CD4-positive, CD25-positive, alpha-beta regulatory T cell (primary cell): ENCODE results near the gene GIT2. TPM values are rescaled to one million over a fixed set of nuclear protein-coding genes. Genes with fewer than 3 reads are reported as not detected.

Source experiments
- ATAC-seq, 2 donors: fragments of 150-1000 bp; cut with Tn5 transposase; one replicate each; pipeline ENCODE4 v1.10.0; 2021; ENCODE audit warnings: low read depth in 2 of 2, moderate number of reproducible peaks in 2 of 2, moderate library complexity in 1 of 2
- DNase-seq, 3 donors: peaks; one replicate each; pipeline versions ENCODE4 v3.0.0 to v3.0.0-alpha.2; 2012 to 2022; ENCODE audit warnings: mixed read lengths in 1 of 3
- H3K27ac ChIP-seq: one replicate; pipeline ENCODE4 v1.7.0; 2013; ENCODE audit warnings: mild to moderate bottlenecking, low read length; ENCODE audit not compliant: insufficient read depth, poor library complexity, severe bottlenecking
- H3K27me3 ChIP-seq: one replicate; pipeline ENCODE4 v1.7.0; 2013; ENCODE audit warnings: low read length; ENCODE audit not compliant: control insufficient read depth, insufficient read depth
- H3K36me3 ChIP-seq: one replicate; pipeline ENCODE4 v1.7.0; 2013; ENCODE audit warnings: mild to moderate bottlenecking, low read length, moderate library complexity; ENCODE audit not compliant: control insufficient read depth, insufficient read depth
- H3K4me1 ChIP-seq: 2 replicates; pipeline ENCODE4 v1.7.0; 2013; ENCODE audit warnings: mild to moderate bottlenecking, low read length; ENCODE audit not compliant: insufficient read depth, control insufficient read depth, poor library complexity, severe bottlenecking
- H3K4me3 ChIP-seq: one replicate; pipeline ENCODE4 v1.7.0; 2013; ENCODE audit warnings: low read depth, mild to moderate bottlenecking, low read length, moderate library complexity
- H3K9me3 ChIP-seq, 2 experiments: 1 replicate in 1 of 2; 2 replicates in 1 of 2; pipeline ENCODE4 v1.7.0; 2013; ENCODE audit warnings: low read length in 2 of 2, mild to moderate bottlenecking in 1 of 2, moderate library complexity in 1 of 2; ENCODE audit not compliant: control insufficient read depth in 2 of 2
- H3K27ac Mint-ChIP-seq, 3 donors: one replicate each; pipeline ENCODE4 v1.8.0; 2020 to 2022; ENCODE audit warnings: mild to moderate bottlenecking in 3 of 3, mixed read lengths in 3 of 3, moderate library complexity in 2 of 3
- H3K27me3 Mint-ChIP-seq: one replicate; pipeline ENCODE4 v1.8.0; 2022; ENCODE audit warnings: mild to moderate bottlenecking, mixed read lengths
- H3K36me3 Mint-ChIP-seq: one replicate; pipeline ENCODE4 v1.8.0; 2020; ENCODE audit warnings: mixed read lengths
- H3K4me1 Mint-ChIP-seq, 4 donors: one replicate each; pipeline ENCODE4 v1.8.0; 2020 to 2022; ENCODE audit warnings: mixed read lengths in 4 of 4, mild to moderate bottlenecking in 1 of 4
- H3K4me3 Mint-ChIP-seq, 4 donors: one replicate each; pipeline ENCODE4 v1.8.0; 2020 to 2022; ENCODE audit warnings: mild to moderate bottlenecking in 4 of 4, mixed read lengths in 4 of 4, moderate library complexity in 3 of 4
- H3K9me3 Mint-ChIP-seq, 7 donors: one replicate each; pipeline ENCODE4 v1.8.0; 2020 to 2022; ENCODE audit warnings: mixed read lengths in 7 of 7, mild to moderate bottlenecking in 3 of 7, moderate library complexity in 2 of 7
- polyA plus RNA-seq, 4 donors: library from polyadenylated mRNA; unstranded; fragments of 300-500 nt; fragmentation: Illumina TruSeq; gene quantifications; one replicate each; pipeline ENCODE4 v1.2.3, GENCODE V29; 2021
- total RNA-seq: library from RNA; stranded (reverse); gene quantifications from one replicate; pipeline ENCODE4 v1.2.3, GENCODE V29; 2022

Gene GIT2
- total and polyA plus RNA-seq, 5 donors from 2014 or later, result 79.0 to 95.3 (median 81.7) TPM

DNA sequence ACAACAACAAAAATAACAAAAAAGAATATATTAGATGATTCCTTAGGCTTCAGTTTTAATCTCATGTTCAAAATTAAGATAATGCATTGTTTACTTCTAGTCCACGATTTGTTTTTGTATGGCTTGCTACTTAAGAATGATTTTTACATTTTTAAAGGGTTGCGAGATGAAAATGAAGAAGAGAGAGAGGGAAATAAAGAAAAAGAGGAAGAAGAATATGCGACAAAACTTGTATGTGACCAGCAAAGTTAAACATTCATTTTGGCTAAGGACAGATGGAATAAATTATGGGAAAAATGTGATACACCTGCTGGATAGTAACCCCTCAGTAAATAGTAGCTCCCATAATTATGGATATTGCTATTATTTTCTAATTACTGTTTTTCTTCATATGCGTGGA, 1.2 kb upstream of the GIT2 start:
- ATAC-seq (no peak), DNase-seq (no peak)
- Histone ChIP-seq H3K9me3 (no peaks in the 10 kb centered on the region), H3K27me3 (no peaks in the 10 kb centered on the region), H3K36me3 (no peaks in the 10 kb centered on the region), H3K4me1 (peaks cover 59% of the 10 kb centered on the region), H3K4me3 (no peak overlapping the region), H3K27ac (no peak overlapping the region)
- peak overlapping the region; percentile 90 to 99 (median 94) for H3K4me3 Mint-ChIP-seq
- peaks cover 27 to 82% (median 55%) of the 10 kb centered on the region in 4 donors for H3K4me1 Mint-ChIP-seq
- no peaks in the 10 kb centered on the region for H3K36me3 Mint-ChIP-seq
- no peaks in the 10 kb centered on the region for H3K27me3 Mint-ChIP-seq
- no peaks in the 10 kb centered on the region for H3K9me3 Mint-ChIP-seq
- peak overlapping the region; percentile 2 to 97 (median 76) for H3K27ac Mint-ChIP-seq

- Mint-ChIP-seq H3K36me3 (peaks cover 3% of the 10 kb centered on the region), H3K9me3 (no peaks in the 10 kb centered on the region), H3K4me1 (peaks cover 28 to 80% (median 52%) of the 10 kb centered on the region in 4 donors), H3K27ac (peak overlapping the region; percentile 89 to 96 (median 93)), H3K27me3 (no peaks in the 10 kb centered on the region), H3K4me3 (peak overlapping the region; percentile 84 to 97 (median 92))
- Histone ChIP-seq H3K4me1 (peaks cover 55% of the 10 kb centered on the region), H3K27me3 (no peaks in the 10 kb centered on the region), H3K27ac (peak overlapping the region; percentile 88), H3K9me3 (no peaks in the 10 kb centered on the region), H3K4me3 (peak overlapping the region; percentile 94), H3K36me3 (peaks cover 5% of the 10 kb centered on the region)
- DNase-seq, result no peak
- ATAC-seq, result no peak
These were observed 300 bp upstream of the GIT2 start for GRCh38 chr12:109996483-109996853.

DNA sequence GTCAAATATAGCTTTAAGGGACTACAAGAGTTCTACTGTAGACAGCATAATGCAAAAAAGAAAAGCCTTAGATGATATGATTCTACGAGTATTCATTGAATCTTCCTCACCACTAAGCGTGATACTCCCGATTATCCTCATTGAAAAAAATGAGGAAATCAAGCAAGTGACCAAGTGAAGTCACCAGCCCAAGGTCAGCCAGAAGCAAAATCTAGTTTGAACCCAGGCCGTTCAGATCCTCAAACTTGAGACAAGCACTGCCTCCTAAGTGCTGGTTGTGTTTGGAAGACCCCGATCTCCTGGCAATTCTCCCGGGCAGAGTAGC, 845 bp downstream of the GIT2 start:
- no peak for DNase-seq
- H3K9me3 Mint-ChIP-seq, result no peaks in the 10 kb centered on the region
- peak overlapping the region; percentile 93 to 98 (median 98) for H3K4me3 Mint-ChIP-seq
- Histone ChIP-seq H3K27ac (peak overlapping the region; percentile 88), H3K4me1 (peaks cover 46% of the 10 kb centered on the region), H3K4me3 (peak overlapping the region; percentile 99), H3K9me3 (no peaks in the 10 kb centered on the region), H3K36me3 (peaks cover 15% of the 10 kb centered on the region), H3K27me3 (no peaks in the 10 kb centered on the region)
- H3K4me1 Mint-ChIP-seq, result peaks cover 27 to 79% (median 51%) of the 10 kb centered on the region in 4 donors
- H3K27ac Mint-ChIP-seq, result peak overlapping the region; percentile 96 to 97 (median 96)
- H3K36me3 Mint-ChIP-seq, result peaks cover 11% of the 10 kb centered on the region
- no peak for ATAC-seq
- no peaks in the 10 kb centered on the region for H3K27me3 Mint-ChIP-seq

DNA sequence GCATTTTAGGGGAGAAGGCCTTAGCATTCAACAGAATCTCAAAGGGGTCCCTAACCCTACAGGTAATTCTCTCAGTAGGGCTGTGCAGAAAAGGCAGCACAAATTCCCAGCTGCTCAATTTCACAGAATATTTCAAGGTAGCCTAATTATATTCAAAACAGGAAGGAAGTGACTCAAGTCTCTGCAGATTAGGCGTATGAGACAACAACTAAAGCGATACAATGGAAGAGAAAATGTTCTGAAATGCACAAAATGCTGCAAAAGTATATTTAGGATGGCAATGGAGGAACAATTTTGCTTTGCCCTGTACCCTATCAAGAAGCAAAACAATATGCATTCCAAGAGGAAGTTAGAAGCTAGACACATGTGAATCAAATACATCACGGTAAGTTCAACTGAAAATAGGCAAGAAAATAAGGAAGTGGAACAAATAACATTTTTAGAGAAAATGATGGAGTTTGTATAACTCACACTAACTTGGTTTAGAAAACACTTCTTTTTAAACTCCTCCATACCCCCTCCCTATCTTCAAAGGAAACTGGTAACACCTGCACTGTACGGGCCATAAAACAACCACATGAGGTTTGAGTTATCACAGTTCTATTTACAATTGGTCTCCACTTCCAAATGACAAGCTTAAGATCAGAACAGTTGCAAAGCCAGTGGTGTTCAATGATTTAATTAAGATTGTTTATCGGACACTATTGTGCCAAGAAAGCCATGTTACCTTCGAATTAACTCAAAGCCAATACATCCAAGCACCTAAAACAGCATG, 1.6 kb downstream of the GIT2 start:
- DNase-seq, result peak in 1 of 3 donors; percentile 57
- Mint-ChIP-seq H3K4me3 (peak overlapping the region; percentile 93 to 98 (median 98)), H3K36me3 (peaks cover 15% of the 10 kb centered on the region), H3K4me1 (peaks cover 27 to 79% (median 51%) of the 10 kb centered on the region in 4 donors), H3K9me3 (no peaks in the 10 kb centered on the region), H3K27ac (peak overlapping the region; percentile 96 to 97 (median 96)), H3K27me3 (no peaks in the 10 kb centered on the region)
- peak overlapping the region; percentile 99 for H3K4me3 ChIP-seq
- H3K9me3 ChIP-seq, result no peaks in the 10 kb centered on the region
- no peaks in the 10 kb centered on the region for H3K27me3 ChIP-seq
- H3K27ac ChIP-seq, result peak overlapping the region; percentile 88
- ATAC-seq, result peak in 1 of 2 donors; percentile 19
- H3K4me1 ChIP-seq, result peaks cover 45% of the 10 kb centered on the region
- H3K36me3 ChIP-seq, result peaks cover 22% of the 10 kb centered on the region

GRCh38 chr12:109993091-109993490, 3.1 kb downstream of the GIT2 start:
- Mint-ChIP-seq H3K4me1 (peaks cover 26 to 76% (median 51%) of the 10 kb centered on the region in 4 donors), H3K27me3 (no peaks in the 10 kb centered on the region), H3K27ac (peak overlapping the region in 2 of 3 donors; percentile 45 to 74), H3K9me3 (no peaks in the 10 kb centered on the region), H3K4me3 (peak overlapping the region in 3 of 4 donors; percentile 16 to 97 (median 66)), H3K36me3 (peaks cover 23% of the 10 kb centered on the region)
- Histone ChIP-seq H3K36me3 (peaks cover 37% of the 10 kb centered on the region), H3K27me3 (no peaks in the 10 kb centered on the region), H3K27ac (peak overlapping the region; percentile 30), H3K9me3 (no peaks in the 10 kb centered on the region), H3K4me3 (peak overlapping the region; percentile 99), H3K4me1 (peaks cover 37% of the 10 kb centered on the region)
- ATAC-seq, result no peak
- no peak for DNase-seq

GRCh38 chr12:109991586-109991985, 4.6 kb downstream of the GIT2 start:
- no peaks in the 10 kb centered on the region for H3K27me3 Mint-ChIP-seq
- Histone ChIP-seq H3K36me3 (peaks cover 45% of the 10 kb centered on the region), H3K4me1 (peaks cover 34% of the 10 kb centered on the region), H3K4me3 (no peak overlapping the region), H3K27ac (no peak overlapping the region), H3K9me3 (no peaks in the 10 kb centered on the region), H3K27me3 (no peaks in the 10 kb centered on the region)
- H3K4me1 Mint-ChIP-seq, result peaks cover 17 to 67% (median 49%) of the 10 kb centered on the region in 4 donors
- peaks cover 28% of the 10 kb centered on the region for H3K36me3 Mint-ChIP-seq
- peak overlapping the region in 2 of 4 donors; percentile 0 to 48 for H3K4me3 Mint-ChIP-seq
- no peak for DNase-seq
- H3K9me3 Mint-ChIP-seq, result no peaks in the 10 kb centered on the region
- H3K27ac Mint-ChIP-seq, result peak overlapping the region in 1 of 3 donors; percentile 22
- no peak for ATAC-seq

GRCh38 chr12:109989380-109989779, 6.8 kb downstream of the GIT2 start:
- Histone ChIP-seq H3K27me3 (no peaks in the 10 kb centered on the region), H3K36me3 (peaks cover 64% of the 10 kb centered on the region), H3K4me3 (no peak overlapping the region), H3K9me3 (no peaks in the 10 kb centered on the region), H3K27ac (no peak overlapping the region), H3K4me1 (peaks cover 27% of the 10 kb centered on the region)
- Mint-ChIP-seq H3K36me3 (peaks cover 33% of the 10 kb centered on the region), H3K4me1 (peaks cover 8 to 60% (median 34%) of the 10 kb centered on the region in 4 donors), H3K27me3 (no peaks in the 10 kb centered on the region), H3K4me3 (no peak overlapping the region), H3K9me3 (no peaks in the 10 kb centered on the region), H3K27ac (peak overlapping the region in 1 of 3 donors; percentile 56)
- ATAC-seq (no peak), DNase-seq (no peak)

DNA sequence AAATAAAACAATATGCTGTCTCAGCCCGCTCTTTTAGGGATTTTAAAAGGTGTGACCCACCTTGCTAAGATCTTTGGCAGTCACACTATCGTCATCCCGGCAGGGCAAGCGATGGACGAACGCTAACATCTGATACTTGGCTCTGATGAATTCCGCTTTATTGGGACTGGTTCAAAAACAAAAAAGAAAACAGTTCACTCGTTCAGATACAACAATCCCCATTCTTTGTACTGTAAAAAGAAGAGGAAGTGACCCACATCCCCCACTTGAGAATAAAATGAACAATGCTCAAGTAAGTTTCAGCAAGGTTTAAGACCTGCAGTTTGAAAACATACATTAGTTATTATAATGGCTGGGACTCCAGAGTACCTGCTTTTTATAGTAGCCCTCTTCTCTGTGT, 7.3 kb downstream of the GIT2 start:
- DNase-seq (no peak), ATAC-seq (no peak)
- Histone ChIP-seq H3K4me1 (peaks cover 22% of the 10 kb centered on the region), H3K27ac (no peak overlapping the region), H3K4me3 (no peak overlapping the region), H3K36me3 (peaks cover 69% of the 10 kb centered on the region), H3K9me3 (no peaks in the 10 kb centered on the region), H3K27me3 (no peaks in the 10 kb centered on the region)
- Mint-ChIP-seq H3K4me3 (no peak overlapping the region), H3K36me3 (peaks cover 35% of the 10 kb centered on the region), H3K27ac (peak overlapping the region in 1 of 3 donors; percentile 56), H3K9me3 (no peaks in the 10 kb centered on the region), H3K27me3 (no peaks in the 10 kb centered on the region), H3K4me1 (peaks cover 4 to 55% (median 32%) of the 10 kb centered on the region in 4 donors)
